HUES6 (cell line): ENCODE results near the gene KCNK5.

Experiments
- H3K27ac ChIP-seq: 2 replicates; pipeline ENCODE4 v1.7.0; 2013; ENCODE audit warnings: low read depth, mild to moderate bottlenecking, low read length, inconsistent platforms
- H3K27me3 ChIP-seq: 2 replicates; pipeline ENCODE4 v1.6.1; 2013; ENCODE audit warnings: low read length; ENCODE audit not compliant: control insufficient read depth, insufficient read depth
- H3K36me3 ChIP-seq: 2 replicates; pipeline ENCODE4 v1.6.1; 2013; ENCODE audit warnings: low read length; ENCODE audit not compliant: control insufficient read depth, insufficient read depth
- H3K4me1 ChIP-seq: 2 replicates; pipeline ENCODE4 v1.6.1; 2013; ENCODE audit warnings: low read length; ENCODE audit not compliant: control insufficient read depth, insufficient read depth
- H3K4me3 ChIP-seq: 2 replicates; pipeline ENCODE4 v1.5.1; 2013; ENCODE audit warnings: low read depth, low read length
- H3K9ac ChIP-seq: one replicate; pipeline ENCODE4 v1.6.1; 2013; ENCODE audit warnings: mild to moderate bottlenecking, low read length
- H3K9me3 ChIP-seq: 2 replicates; pipeline ENCODE4 v1.6.1; 2013; ENCODE audit warnings: low read depth, low read length; ENCODE audit not compliant: control insufficient read depth, insufficient read depth

KCNK5 gene

GRCh38 chr6:39214846-39215639 lies 14.2 kb downstream of the KCNK5 start:
- H3K9ac ChIP-seq = no peak overlapping the region
- no peak overlapping the region for H3K4me3 ChIP-seq
- peaks cover 22% of the 10 kb centered on the region for H3K36me3 ChIP-seq
- H3K4me1 ChIP-seq = peaks cover 55% of the 10 kb centered on the region
- no peaks in the 10 kb centered on the region for H3K9me3 ChIP-seq
- H3K27ac ChIP-seq = no peak overlapping the region
- no peaks in the 10 kb centered on the region for H3K27me3 ChIP-seq

- H3K9ac ChIP-seq = no peak overlapping the region
- H3K4me3 ChIP-seq = no peak overlapping the region
- H3K27ac ChIP-seq = no peak overlapping the region
Measured at GRCh38 chr6:39214120-39214813, 15.0 kb downstream of the KCNK5 start.

GRCh38 chr6:39213195-39213920 lies 15.9 kb downstream of the KCNK5 start:
- no peak overlapping the region for H3K4me3 ChIP-seq
- peaks cover 22% of the 10 kb centered on the region for H3K36me3 ChIP-seq
- no peak overlapping the region for H3K9ac ChIP-seq
- no peaks in the 10 kb centered on the region for H3K9me3 ChIP-seq
- H3K27me3 ChIP-seq = no peaks in the 10 kb centered on the region
- H3K27ac ChIP-seq = no peak overlapping the region
- H3K4me1 ChIP-seq = peaks cover 56% of the 10 kb centered on the region

More at GRCh38 chr6:39214120-39214813, 15.0 kb downstream of the KCNK5 start:
- Histone ChIP-seq H3K36me3 (peaks cover 22% of the 10 kb centered on the region), H3K9me3 (no peaks in the 10 kb centered on the region), H3K27me3 (no peaks in the 10 kb centered on the region), H3K4me1 (peaks cover 56% of the 10 kb centered on the region)

DNA sequence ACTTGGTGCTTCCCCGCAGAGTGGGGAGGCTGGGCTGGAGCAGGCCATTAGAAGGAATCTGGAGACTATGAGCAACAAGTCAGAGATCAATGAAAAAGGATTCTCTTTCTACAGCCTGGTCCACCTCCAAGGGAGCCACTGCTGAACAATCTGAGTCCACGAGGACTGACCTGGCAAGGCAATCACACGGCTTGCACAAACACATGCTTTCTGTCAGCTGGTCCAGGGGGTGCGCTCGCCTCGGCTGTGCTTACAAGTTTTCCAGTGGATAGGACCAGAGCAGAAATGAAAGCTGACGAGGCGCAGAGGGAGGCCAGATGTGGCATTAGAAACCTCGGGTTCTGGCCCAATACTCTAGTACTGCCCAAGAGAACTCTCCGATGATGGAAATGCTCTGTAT lies 18.1 kb downstream of the KCNK5 start:
- Histone ChIP-seq H3K9me3 (no peaks in the 10 kb centered on the region), H3K9ac (no peak overlapping the region), H3K36me3 (peaks cover 17% of the 10 kb centered on the region), H3K4me1 (peaks cover 53% of the 10 kb centered on the region), H3K4me3 (no peak overlapping the region), H3K27me3 (no peaks in the 10 kb centered on the region), H3K27ac (no peak overlapping the region)

GRCh38 chr6:39210450-39210849 lies 18.8 kb downstream of the KCNK5 start:
- H3K27me3 ChIP-seq = no peaks in the 10 kb centered on the region
- no peak overlapping the region for H3K9ac ChIP-seq
- H3K4me1 ChIP-seq = peaks cover 54% of the 10 kb centered on the region
- no peak overlapping the region for H3K4me3 ChIP-seq
- H3K27ac ChIP-seq = no peak overlapping the region
- H3K9me3 ChIP-seq = no peaks in the 10 kb centered on the region
- H3K36me3 ChIP-seq = peaks cover 14% of the 10 kb centered on the region

DNA sequence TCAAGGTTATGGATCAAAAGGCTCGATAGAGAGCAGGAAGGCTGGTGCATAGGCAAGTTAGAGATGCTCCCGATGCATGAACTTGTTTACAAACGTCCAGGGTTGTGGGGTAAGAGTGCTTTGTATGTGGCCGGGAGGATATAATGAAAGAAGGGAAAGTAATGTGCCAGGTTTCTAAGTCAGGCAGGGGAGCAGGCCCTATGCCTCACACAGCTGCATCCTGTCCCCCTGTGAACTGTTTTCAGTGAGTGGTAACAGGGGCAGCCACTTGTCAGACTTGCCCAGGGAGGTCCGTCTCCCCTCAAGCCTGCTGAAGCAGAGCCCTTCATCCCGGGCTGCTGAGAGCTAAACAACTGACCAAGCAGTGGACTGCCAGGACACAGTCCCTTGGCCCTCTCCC lies 19.4 kb downstream of the KCNK5 start:
- H3K36me3 ChIP-seq = peaks cover 13% of the 10 kb centered on the region
- peak overlapping the region; percentile 12; the same call in 1 of the 2 replicates for H3K27ac ChIP-seq
- H3K9me3 ChIP-seq = no peaks in the 10 kb centered on the region
- no peak overlapping the region for H3K9ac ChIP-seq
- H3K27me3 ChIP-seq = no peaks in the 10 kb centered on the region
- H3K4me3 ChIP-seq = no peak overlapping the region
- peaks cover 54% of the 10 kb centered on the region for H3K4me1 ChIP-seq

- H3K27me3 ChIP-seq = no peaks in the 10 kb centered on the region
- peaks cover 9% of the 10 kb centered on the region for H3K36me3 ChIP-seq
- H3K9me3 ChIP-seq = no peaks in the 10 kb centered on the region
- no peak overlapping the region for H3K9ac ChIP-seq
- peaks cover 59% of the 10 kb centered on the region for H3K4me1 ChIP-seq
- peak overlapping the region; percentile 12; the same call in 1 of the 2 replicates for H3K27ac ChIP-seq
- H3K4me3 ChIP-seq = no peak overlapping the region
Measured at GRCh38 chr6:39209360-39209811, 19.9 kb downstream of the KCNK5 start.

DNA sequence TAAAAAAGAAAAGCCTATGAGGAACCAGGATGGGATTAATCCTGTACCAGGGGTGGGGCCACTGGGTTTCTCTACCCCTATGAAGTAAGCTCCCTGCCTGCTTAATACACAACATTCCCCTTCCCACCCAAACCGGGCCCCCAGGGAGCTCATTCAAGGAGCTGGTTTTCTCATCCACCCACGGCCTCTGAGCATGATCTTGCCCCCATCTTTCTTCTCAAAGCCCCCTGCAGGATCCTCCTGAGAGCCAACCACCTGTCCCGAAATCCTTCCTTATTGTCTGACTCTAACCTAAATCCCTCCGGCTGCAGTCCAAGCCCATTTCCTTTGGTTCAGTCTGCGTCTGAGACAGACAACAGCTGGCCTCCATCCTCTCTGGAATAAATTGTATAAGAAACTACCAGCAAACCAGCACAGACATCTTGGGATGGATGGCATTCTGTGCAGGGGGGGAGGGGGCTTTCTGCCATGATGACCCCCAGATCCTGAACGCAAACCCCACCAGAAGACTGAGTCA lies 21.0 kb downstream of the KCNK5 start:
- Histone ChIP-seq H3K4me1 (peaks cover 70% of the 10 kb centered on the region), H3K9ac (no peak overlapping the region)

GRCh38 chr6:39207416-39208222 lies 21.7 kb downstream of the KCNK5 start:
- H3K9me3 ChIP-seq = no peaks in the 10 kb centered on the region
- H3K36me3 ChIP-seq = 0 out of 2 replicates have a peak, but pooled peaks cover 3% of the 10 kb centered on the region
- H3K27me3 ChIP-seq = no peaks in the 10 kb centered on the region
- H3K9ac ChIP-seq = no peak overlapping the region
- peaks cover 77% of the 10 kb centered on the region for H3K4me1 ChIP-seq
- no peak overlapping the region for H3K27ac ChIP-seq
- H3K4me3 ChIP-seq = no peak overlapping the region

More for the DNA sequence above, 21.0 kb downstream of the KCNK5 start:
- no peak overlapping the region for H3K4me3 ChIP-seq
- no peak overlapping the region for H3K27ac ChIP-seq
- 0 out of 2 replicates have a peak, but pooled peaks cover 3% of the 10 kb centered on the region for H3K36me3 ChIP-seq
- no peaks in the 10 kb centered on the region for H3K9me3 ChIP-seq
- no peaks in the 10 kb centered on the region for H3K27me3 ChIP-seq

DNA sequence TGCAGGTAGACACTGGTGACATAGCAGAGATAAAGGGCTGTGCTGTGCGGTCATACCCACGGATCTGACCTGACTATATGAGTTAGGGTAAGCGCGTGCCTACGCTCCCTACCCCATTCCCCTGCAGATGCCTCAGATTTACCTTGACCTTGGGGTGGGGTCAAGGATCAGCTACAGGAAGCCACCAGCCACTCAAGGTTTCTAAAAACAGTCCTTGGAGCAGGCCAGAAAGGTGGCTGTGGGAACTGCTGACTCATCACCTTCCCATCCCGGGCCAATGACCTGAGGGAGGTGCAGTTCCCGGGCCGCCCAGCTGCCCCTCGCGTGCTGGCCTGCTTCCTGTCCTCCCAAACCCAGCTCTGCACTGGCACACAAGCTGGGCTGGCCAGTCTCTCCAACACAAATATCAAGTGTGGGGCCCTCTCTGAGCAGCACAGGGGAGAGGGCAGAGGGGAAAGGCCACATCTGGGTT lies 23.0 kb downstream of the KCNK5 start:
- H3K27me3 ChIP-seq = no peaks in the 10 kb centered on the region
- 0 out of 2 replicates have a peak, but pooled peaks cover 2% of the 10 kb centered on the region for H3K36me3 ChIP-seq
- no peak overlapping the region for H3K9ac ChIP-seq
- H3K4me3 ChIP-seq = no peak overlapping the region
- H3K4me1 ChIP-seq = peaks cover 77% of the 10 kb centered on the region
- no peaks in the 10 kb centered on the region for H3K9me3 ChIP-seq
- no peak overlapping the region for H3K27ac ChIP-seq
